ENCODE measurements around the gene ZNF385B.

DNA sequence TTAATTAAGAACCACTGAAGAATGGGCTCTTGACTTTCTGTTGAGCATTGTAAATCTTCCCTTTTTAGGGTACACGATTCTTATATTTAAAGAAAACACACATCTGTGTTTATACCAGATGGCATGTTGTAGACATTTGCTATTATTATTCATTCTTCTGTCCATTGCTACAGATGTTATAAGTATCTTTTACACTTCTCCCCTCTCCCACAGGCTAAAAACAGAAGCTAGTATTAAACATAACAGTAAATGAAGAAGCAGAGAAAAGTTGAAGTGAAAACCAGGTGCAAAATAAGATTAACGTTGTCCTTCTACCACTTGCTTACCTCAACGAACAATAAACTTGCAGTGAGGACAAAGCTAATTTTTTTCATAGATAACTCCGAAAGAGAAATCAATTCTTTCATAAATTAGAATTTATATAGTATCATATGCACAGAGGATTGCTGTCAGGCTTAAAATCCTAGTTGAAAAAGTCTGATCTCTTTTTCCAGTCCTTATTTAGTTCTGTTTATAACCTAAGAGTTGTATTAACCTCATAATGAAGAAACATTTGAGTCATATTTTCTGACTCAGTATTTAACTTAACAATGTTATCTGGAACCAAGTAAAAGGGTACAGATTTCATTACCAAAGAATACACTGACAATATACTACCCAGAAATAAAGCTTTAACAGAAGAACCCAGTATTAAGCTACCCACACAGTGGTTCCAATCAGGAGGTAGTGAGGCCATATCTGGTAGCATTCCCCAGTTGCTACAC lies 16.4 kb upstream of the ZNF385B start:
- TF ChIP-seq EZH2phosphoT487 (IDR thresholded peaks at IDR 0.05) = no peak
- TF ChIP-seq, protein P1, sequence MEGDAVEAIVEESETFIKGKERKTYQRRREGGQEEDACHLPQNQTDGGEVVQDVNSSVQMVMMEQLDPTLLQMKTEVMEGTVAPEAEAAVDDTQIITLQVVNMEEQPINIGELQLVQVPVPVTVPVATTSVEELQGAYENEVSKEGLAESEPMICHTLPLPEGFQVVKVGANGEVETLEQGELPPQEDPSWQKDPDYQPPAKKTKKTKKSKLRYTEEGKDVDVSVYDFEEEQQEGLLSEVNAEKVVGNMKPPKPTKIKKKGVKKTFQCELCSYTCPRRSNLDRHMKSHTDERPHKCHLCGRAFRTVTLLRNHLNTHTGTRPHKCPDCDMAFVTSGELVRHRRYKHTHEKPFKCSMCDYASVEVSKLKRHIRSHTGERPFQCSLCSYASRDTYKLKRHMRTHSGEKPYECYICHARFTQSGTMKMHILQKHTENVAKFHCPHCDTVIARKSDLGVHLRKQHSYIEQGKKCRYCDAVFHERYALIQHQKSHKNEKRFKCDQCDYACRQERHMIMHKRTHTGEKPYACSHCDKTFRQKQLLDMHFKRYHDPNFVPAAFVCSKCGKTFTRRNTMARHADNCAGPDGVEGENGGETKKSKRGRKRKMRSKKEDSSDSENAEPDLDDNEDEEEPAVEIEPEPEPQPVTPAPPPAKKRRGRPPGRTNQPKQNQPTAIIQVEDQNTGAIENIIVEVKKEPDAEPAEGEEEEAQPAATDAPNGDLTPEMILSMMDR (IDR thresholded peaks at IDR 0.05) = no peak

All from neural progenitor cell (in vitro differentiated cells).